PC-3 (cell line): ENCODE data around the gene PCBP3. TPM values are rescaled to one million over a fixed set of nuclear protein-coding genes. Genes with fewer than 3 reads are reported as not detected.

Source experiments
- ATAC-seq: fragments of 200-7000 bp; cut with Tn5 transposase; 2 replicates; pipeline ENCODE4 v1.9.1; 2020; ENCODE audit warnings: mild to moderate bottlenecking, moderate library complexity
- BruUV-seq: library from RNA; stranded (reverse); fragments of 400-500 nt; replicated peaks from 2 replicates; lab custom pipeline; 2021; lab: Mats Ljungman, UMichigan
- CTCF ChIA-PET: fragments of 300-600 bp; sonication (Branson Sonifier 250); formaldehyde crosslinking; loops from one replicate; lab custom pipeline; 2022; ENCODE audit warnings: antibody characterized with exemption; lab: Charles Lee
- POLR2A ChIA-PET: fragments of 300-600 bp; sonication (Branson Sonifier 250); formaldehyde crosslinking; loops from one replicate; lab custom pipeline; 2022; ENCODE audit warnings: antibody characterized with exemption; ENCODE audit not compliant: unreplicated experiment; lab: Charles Lee
- DNase-seq: peaks from one replicate; pipeline ENCODE4 v3.0.0-alpha.2; 2015
- H2AFZ ChIP-seq: fragments of 300-600 bp; sonication (generic); 2 replicates; pipeline ENCODE4 v1.6.0; 2016; ENCODE audit warnings: antibody characterized with exemption, low read length
- H3F3A ChIP-seq: fragments of 300-600 bp; sonication (generic); one replicate; pipeline ENCODE4 v1.6.0; 2017; ENCODE audit warnings: antibody characterized with exemption, low read length, control low read depth, mild to moderate bottlenecking; ENCODE audit not compliant: unreplicated experiment
- H3K27ac ChIP-seq: fragments of 300-600 bp; sonication (generic); 2 replicates; pipeline ENCODE4 v1.5.1; 2016; ENCODE audit warnings: mild to moderate bottlenecking, low read length
- H3K27me3 ChIP-seq: fragments of 300-600 bp; sonication (generic); 2 replicates; pipeline ENCODE4 v1.6.1; 2016; ENCODE audit warnings: low read length, mixed read lengths
- H3K36me3 ChIP-seq: fragments of 300-600 bp; sonication (generic); 2 replicates; pipeline ENCODE4 v1.6.1; 2016; ENCODE audit warnings: low read depth, mixed run types, low read length, mixed read lengths
- H3K4me1 ChIP-seq: fragments of 300-600 bp; sonication (generic); 2 replicates; pipeline ENCODE4 v1.5.1; 2016; ENCODE audit warnings: low read length; ENCODE audit not compliant: insufficient read depth
- H3K4me2 ChIP-seq: fragments of 300-600 bp; sonication (generic); 2 replicates; pipeline ENCODE4 v1.6.0; 2016; ENCODE audit warnings: low read length
- H3K4me3 ChIP-seq: fragments of 300-600 bp; sonication (generic); 2 replicates; pipeline ENCODE4 v1.5.1; 2016; ENCODE audit warnings: mild to moderate bottlenecking, low read length, mixed read lengths
- H3K79me2 ChIP-seq: fragments of 300-600 bp; sonication (generic); 2 replicates; pipeline ENCODE4 v1.6.1; 2017; ENCODE audit warnings: low read length, mixed read lengths
- H3K9ac ChIP-seq: fragments of 300-600 bp; sonication (generic); 2 replicates; pipeline ENCODE4 v1.6.0; 2016; ENCODE audit warnings: mild to moderate bottlenecking, low read length
- H3K9me2 ChIP-seq: fragments of 300-600 bp; sonication (generic); replicated peaks from 2 replicates; pipeline ENCODE4 v1.6.1; 2016; ENCODE audit warnings: mixed run types, low read length, mixed read lengths
- H3K9me3 ChIP-seq: fragments of 300-600 bp; sonication (generic); 2 replicates; pipeline ENCODE4 v1.6.1; 2016; ENCODE audit warnings: low read length, mixed read lengths
- H4K20me1 ChIP-seq: fragments of 300-600 bp; sonication (generic); 2 replicates; pipeline ENCODE4 v1.6.1; 2016; ENCODE audit warnings: low read length, mixed read lengths
- CTCF ChIP-seq: fragments of 300-600 bp; sonication (generic); conservative IDR thresholded peaks from 2 replicates; pipeline ENCODE4 v1.5.1; 2017; ENCODE audit warnings: antibody characterized with exemption, low read depth, mild to moderate bottlenecking, low read length
- EZH2 ChIP-seq: fragments of 300-600 bp; sonication (generic); IDR thresholded peaks from one replicate; pipeline ENCODE4 v1.6.1; 2017; ENCODE audit warnings: antibody characterized with exemption, mild to moderate bottlenecking, low read length; ENCODE audit not compliant: unreplicated experiment
- EZH2phosphoT487 ChIP-seq: fragments of 300-600 bp; sonication (generic); IDR thresholded peaks from 2 replicates; pipeline ENCODE4 v1.6.1; 2018; ENCODE audit warnings: mild to moderate bottlenecking, antibody characterized with exemption, low read length, borderline replicate concordance
- intact Hi-C: fragments of 100-400 bp; cut with micrococcal nuclease; formaldehyde crosslinking; loops from 2 replicates; pipeline ENCODE4 v1.9.0; 2023
- total RNA-seq: library from RNA; depleted of rRNA; stranded (reverse); fragments of >200 nt; gene quantifications from 2 replicates; pipeline ENCODE4 v1.2.3, GENCODE V29; 2014

Gene PCBP3
- total RNA-seq, 1 experiment from 2014 or later: 2.4 TPM

- no peaks in the 10 kb centered on the region for H3K36me3 ChIP-seq
- 0 out of 2 replicates have a peak, but pooled peaks cover 8% of the 10 kb centered on the region for H3K9me3 ChIP-seq
- H3K9ac ChIP-seq: no peak overlapping the region
- no TSS peak for BruUV-seq
- no peak overlapping the region for H2AFZ ChIP-seq
- no peaks in the 10 kb centered on the region for H3K4me1 ChIP-seq
- H3K27me3 ChIP-seq: no peaks in the 10 kb centered on the region
- DNase-seq (no peak), ATAC-seq (no peak)
- intact Hi-C loops: no loop called here
- no peak overlapping the region for H3K4me2 ChIP-seq
- ChIA-PET CTCF (no interaction called here), POLR2A (no interaction called here)
- TF ChIP-seq EZH2 (no peak), CTCF (no peak), EZH2phosphoT487 (no peak)
- H4K20me1 ChIP-seq: no peaks in the 10 kb centered on the region
- no peaks in the 10 kb centered on the region for H3K79me2 ChIP-seq
- H3K27ac ChIP-seq: no peak overlapping the region
- H3F3A ChIP-seq: no peaks in the 10 kb centered on the region
- no peaks in the 10 kb centered on the region for H3K9me2 ChIP-seq
- H3K4me3 ChIP-seq: no peak overlapping the region
Measured at GRCh38 chr21:45939521-45940045, 296.1 kb downstream of the PCBP3 start.

- no peaks in the 10 kb centered on the region for H3K79me2 ChIP-seq
- H3K27me3 ChIP-seq: no peaks in the 10 kb centered on the region
- H3F3A ChIP-seq: no peaks in the 10 kb centered on the region
- DNase-seq (no peak), ATAC-seq (no peak)
- H3K36me3 ChIP-seq: no peaks in the 10 kb centered on the region
- no peaks in the 10 kb centered on the region for H3K9me2 ChIP-seq
- no peak overlapping the region for H3K9ac ChIP-seq
- H3K4me1 ChIP-seq: no peaks in the 10 kb centered on the region
- H3K27ac ChIP-seq: no peak overlapping the region
- no peak overlapping the region for H3K4me3 ChIP-seq
- CTCF ChIA-PET: no interaction called here
- 0 out of 2 replicates have a peak, but pooled peaks cover 8% of the 10 kb centered on the region for H3K9me3 ChIP-seq
- POLR2A ChIA-PET: no interaction called here
- BruUV-seq: no TSS peak
- H2AFZ ChIP-seq: no peak overlapping the region
- TF ChIP-seq EZH2phosphoT487 (no peak), CTCF (no peak), EZH2 (no peak)
- H3K4me2 ChIP-seq: no peak overlapping the region
- intact Hi-C loops: no loop called here
- H4K20me1 ChIP-seq: no peaks in the 10 kb centered on the region
Measured at GRCh38 chr21:45940091-45940490, 296.6 kb downstream of the PCBP3 start.

GRCh38 chr21:45940621-45941337 lies 297.3 kb downstream of the PCBP3 start:
- POLR2A ChIA-PET: no interaction called here
- no TSS peak for BruUV-seq

More at GRCh38 chr21:45940621-45941337, 297.3 kb downstream of the PCBP3 start:
- no peaks in the 10 kb centered on the region for H3F3A ChIP-seq
- H3K27me3 ChIP-seq: no peaks in the 10 kb centered on the region
- no peaks in the 10 kb centered on the region for H3K4me1 ChIP-seq
- CTCF ChIA-PET: no interaction called here
- H3K9me2 ChIP-seq: no peaks in the 10 kb centered on the region
- no peak overlapping the region for H3K9ac ChIP-seq
- H3K9me3 ChIP-seq: 0 out of 2 replicates have a peak, but pooled peaks cover 2% of the 10 kb centered on the region
- H3K4me3 ChIP-seq: no peak overlapping the region
- no peak overlapping the region for H2AFZ ChIP-seq
- no peaks in the 10 kb centered on the region for H3K36me3 ChIP-seq
- intact Hi-C loops: no loop called here
- no peak overlapping the region for H3K27ac ChIP-seq
- TF ChIP-seq EZH2 (no peak), EZH2phosphoT487 (no peak), CTCF (no peak)
- no peaks in the 10 kb centered on the region for H4K20me1 ChIP-seq
- no peaks in the 10 kb centered on the region for H3K79me2 ChIP-seq
- no peak for DNase-seq
- H3K4me2 ChIP-seq: no peak overlapping the region
- no peak for ATAC-seq
